ENCODE data around the gene HJURP. TPM values are rescaled to one million over a fixed set of nuclear protein-coding genes. Genes with fewer than 3 reads are reported as not detected.
"Not testable (repeated sequence)": the region's sequence is repeated elsewhere in the genome, so short reads cannot be mapped to it uniquely, and the experiment has no call there.

The HJURP gene
- total RNA-seq, 1 experiment from 2014 or later, result 37.0 TPM

DNA sequence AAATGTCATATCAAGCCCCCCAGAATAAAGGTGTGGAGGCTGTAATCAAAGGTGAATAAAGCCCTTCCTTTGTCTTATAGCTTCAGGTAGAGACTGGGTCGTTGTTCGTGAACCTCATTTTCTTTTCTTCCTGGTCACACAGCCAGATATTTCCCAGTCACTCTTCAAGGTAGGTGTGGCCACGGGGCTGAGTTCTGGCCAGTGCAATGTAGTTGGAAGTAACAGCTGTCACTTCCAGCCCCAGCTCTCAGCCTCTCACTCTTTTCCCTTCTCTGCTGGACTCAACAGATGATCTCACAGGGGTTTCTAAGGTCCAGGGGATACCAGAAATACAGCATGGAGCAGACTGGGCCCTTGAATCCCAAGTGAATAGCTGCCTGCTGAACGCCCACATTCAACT, 47.0 kb upstream of the HJURP start:
- BruUV-seq (replicated peaks), result no TSS peak
- TF ChIP-seq CTCF (conservative IDR thresholded peaks at IDR 0.05; ENCODE audit: low read depth, low read length), result no peak
- no peak for TF ChIP-seq EZH2 (IDR thresholded peaks at IDR 0.05; ENCODE audit: low read length, unreplicated experiment)
- no peak for TF ChIP-seq EZH2phosphoT487 (IDR thresholded peaks at IDR 0.05; ENCODE audit: borderline replicate concordance, low read length)
- H3F3A ChIP-seq (ENCODE audit: low read length, unreplicated experiment), result no peaks in the 10 kb centered on the region
- H3K79me2 ChIP-seq (ENCODE audit: low read length), result no peaks in the 10 kb centered on the region
- no peak overlapping the region for H3K4me3 ChIP-seq (ENCODE audit: low read length)
- ChIA-PET POLR2A (ENCODE audit: unreplicated experiment) (no interaction called here), CTCF (no interaction called here)
- peaks cover 48% of the 10 kb centered on the region for H3K27me3 ChIP-seq (ENCODE audit: low read length)
- H3K4me2 ChIP-seq (ENCODE audit: low read length), result no peak overlapping the region
- no peaks in the 10 kb centered on the region for H3K9me2 ChIP-seq (replicated peaks; ENCODE audit: low read length)
- no peaks in the 10 kb centered on the region for H3K4me1 ChIP-seq (ENCODE audit: insufficient read depth, low read length)
- H4K20me1 ChIP-seq (ENCODE audit: low read length), result no peaks in the 10 kb centered on the region
- intact Hi-C loops (cut with micrococcal nuclease), result no loop called here
- H3K9me3 ChIP-seq (ENCODE audit: low read length), result no peaks in the 10 kb centered on the region
- H2AFZ ChIP-seq (ENCODE audit: low read length), result no peak overlapping the region
- no peaks in the 10 kb centered on the region for H3K36me3 ChIP-seq (ENCODE audit: low read depth, low read length)
- no peak overlapping the region for H3K27ac ChIP-seq (ENCODE audit: low read length)
- ATAC-seq, result no peak
- DNase-seq, result no peak
- H3K9ac ChIP-seq (ENCODE audit: low read length), result no peak overlapping the region

GRCh38 chr2:233896253-233896652, 41.9 kb upstream of the HJURP start:
- ATAC-seq; H3K4me1 ChIP-seq (ENCODE audit: insufficient read depth, low read length); H3K79me2 ChIP-seq (ENCODE audit: low read length); H3F3A ChIP-seq (ENCODE audit: low read length, unreplicated experiment); H3K4me2 ChIP-seq (ENCODE audit: low read length); BruUV-seq (replicated peaks); H3K9me2 ChIP-seq (replicated peaks; ENCODE audit: low read length); POLR2A ChIA-PET (ENCODE audit: unreplicated experiment); H3K4me3 ChIP-seq (ENCODE audit: low read length); H3K9ac ChIP-seq (ENCODE audit: low read length); H3K36me3 ChIP-seq (ENCODE audit: low read depth, low read length); H4K20me1 ChIP-seq (ENCODE audit: low read length); H3K27ac ChIP-seq (ENCODE audit: low read length); DNase-seq; H2AFZ ChIP-seq (ENCODE audit: low read length); H3K9me3 ChIP-seq (ENCODE audit: low read length): not testable (repeated sequence)
- CTCF ChIA-PET, result interaction anchor here (0.7 kb wide), 1 partner anchor 247 kb away, joined by 4 read pairs; no protein-coding TSS in a partner anchor
- peaks cover 18% of the 10 kb centered on the region for H3K27me3 ChIP-seq (ENCODE audit: low read length)
- intact Hi-C loops (cut with micrococcal nuclease), result loop anchor here (5.0 kb wide), 1 partner anchor 34 kb away; no protein-coding TSS in a partner anchor

- H3K36me3 ChIP-seq (ENCODE audit: low read depth, low read length), result no peaks in the 10 kb centered on the region
- TF ChIP-seq EZH2 (IDR thresholded peaks at IDR 0.05; ENCODE audit: low read length, unreplicated experiment) (no peak), EZH2phosphoT487 (IDR thresholded peaks at IDR 0.05; ENCODE audit: borderline replicate concordance, low read length) (no peak), CTCF (conservative IDR thresholded peaks at IDR 0.05; ENCODE audit: low read depth, low read length) (no peak)
- DNase-seq (peak; percentile 26), ATAC-seq (peak; percentile 51; the same call in 1 of the 2 replicates)
- H3K9ac ChIP-seq (ENCODE audit: low read length), result no peak overlapping the region
- BruUV-seq (replicated peaks), result no TSS peak
- ChIA-PET CTCF (no interaction called here), POLR2A (ENCODE audit: unreplicated experiment) (no interaction called here)
- H3K27ac ChIP-seq (ENCODE audit: low read length), result no peak overlapping the region
- no peaks in the 10 kb centered on the region for H3K79me2 ChIP-seq (ENCODE audit: low read length)
- no peaks in the 10 kb centered on the region for H3K27me3 ChIP-seq (ENCODE audit: low read length)
- H3K4me2 ChIP-seq (ENCODE audit: low read length), result no peak overlapping the region
- no peaks in the 10 kb centered on the region for H3K9me3 ChIP-seq (ENCODE audit: low read length)
- no peaks in the 10 kb centered on the region for H4K20me1 ChIP-seq (ENCODE audit: low read length)
- H2AFZ ChIP-seq (ENCODE audit: low read length), result no peak overlapping the region
- H3F3A ChIP-seq (ENCODE audit: low read length, unreplicated experiment), result no peaks in the 10 kb centered on the region
- H3K4me1 ChIP-seq (ENCODE audit: insufficient read depth, low read length), result no peaks in the 10 kb centered on the region
- intact Hi-C loops (cut with micrococcal nuclease), result no loop called here
- no peaks in the 10 kb centered on the region for H3K9me2 ChIP-seq (replicated peaks; ENCODE audit: low read length)
- H3K4me3 ChIP-seq (ENCODE audit: low read length), result no peak overlapping the region
Measured at GRCh38 chr2:233892793-233893192, 38.5 kb upstream of the HJURP start.
